CD4-positive, alpha-beta T cell treated with Interleukin-15 for 4 hours (primary cell): ENCODE measurements around the gene FUOM.
"Not testable (repeated sequence)": the region's sequence is repeated elsewhere in the genome, so short reads cannot be mapped to it uniquely, and the experiment has no call there.

Source experiments
- DNase-seq: peaks from one replicate; pipeline ENCODE4 v3.0.0-alpha.2; 2020; ENCODE audit warnings: low spot score

FUOM gene

DNA sequence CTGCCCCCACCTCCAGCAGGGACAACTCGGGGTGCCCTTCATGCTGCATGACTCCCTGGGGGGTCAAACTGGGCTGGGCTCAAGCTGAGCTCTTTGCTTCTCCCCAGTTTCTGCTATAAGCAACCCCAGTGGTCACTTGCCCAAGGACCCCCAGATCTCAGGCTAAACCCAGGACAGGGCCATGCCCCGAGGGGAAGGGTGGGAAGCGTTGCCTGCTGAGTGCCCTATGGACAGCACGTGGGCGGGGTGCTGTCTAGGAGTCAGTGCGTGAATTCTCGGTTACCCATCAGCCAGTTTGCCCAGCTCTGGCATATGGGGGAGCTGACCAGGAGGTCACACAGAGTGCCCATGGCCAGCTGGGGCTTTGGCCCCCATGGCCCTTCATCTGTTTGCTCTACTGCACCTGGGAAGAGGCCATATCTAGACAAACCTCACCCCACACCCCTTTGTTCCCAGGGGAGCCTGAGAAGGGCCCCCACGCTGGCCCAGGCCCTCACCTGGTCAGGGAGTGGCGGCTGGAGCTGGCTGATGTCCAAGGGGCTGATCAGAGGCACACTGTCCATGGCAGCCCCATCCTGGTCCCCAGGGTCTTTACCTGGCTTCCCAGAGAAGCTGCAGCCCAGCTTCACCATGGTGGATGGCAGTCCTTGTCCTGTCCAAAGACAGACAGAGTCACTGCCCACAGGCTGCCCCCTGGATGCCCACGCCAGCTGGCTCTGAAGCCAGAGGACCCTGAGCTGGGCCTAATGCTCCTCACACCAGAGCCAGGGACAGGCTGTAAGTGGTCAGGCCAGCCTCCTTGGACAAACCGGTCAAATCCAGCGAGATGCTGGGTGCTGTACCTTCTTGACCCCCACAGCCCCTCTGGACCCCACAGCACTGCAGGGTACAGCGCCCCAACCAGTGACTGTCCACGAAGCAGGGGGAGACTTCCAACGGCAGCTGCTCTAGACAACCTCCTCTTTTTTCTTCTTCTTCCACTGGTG, 29.2 kb downstream of the FUOM start:
- no peak for DNase-seq

DNA sequence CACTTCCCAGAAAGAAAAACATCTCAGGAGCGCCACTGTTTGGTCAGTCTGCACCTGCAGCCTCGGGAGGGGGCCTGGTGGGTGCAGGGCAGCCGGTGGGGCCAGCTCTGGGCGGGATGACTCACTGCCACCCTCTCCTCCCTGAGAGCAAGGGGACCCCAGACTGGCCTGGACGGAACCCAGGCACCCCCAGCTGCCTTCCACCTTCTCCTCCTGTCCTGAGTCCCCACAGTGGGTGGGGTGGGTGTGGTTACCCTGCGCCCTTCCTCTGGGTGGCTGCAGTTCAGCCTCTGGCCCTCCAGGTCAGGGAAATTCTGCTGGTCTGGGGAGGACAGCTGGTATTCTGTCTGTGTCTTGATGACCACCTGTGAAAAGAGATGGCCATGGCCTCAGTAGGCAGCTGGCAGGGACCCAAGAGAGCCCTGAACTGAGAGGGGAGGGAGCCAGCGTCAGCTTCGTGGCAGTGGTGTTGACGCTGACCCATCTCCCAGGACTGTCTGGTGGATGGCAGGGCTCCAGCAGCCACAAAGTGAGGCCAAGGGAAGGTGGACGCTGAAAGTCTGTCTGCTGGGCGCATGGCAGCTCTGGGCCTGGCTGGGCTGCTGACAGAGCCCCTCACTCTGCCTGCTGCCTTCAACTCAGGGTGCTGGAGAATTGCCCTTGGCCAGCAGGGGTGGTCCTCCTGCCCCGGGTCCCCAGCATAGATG, 30.0 kb downstream of the FUOM start:
- DNase-seq, result no peak

DNA sequence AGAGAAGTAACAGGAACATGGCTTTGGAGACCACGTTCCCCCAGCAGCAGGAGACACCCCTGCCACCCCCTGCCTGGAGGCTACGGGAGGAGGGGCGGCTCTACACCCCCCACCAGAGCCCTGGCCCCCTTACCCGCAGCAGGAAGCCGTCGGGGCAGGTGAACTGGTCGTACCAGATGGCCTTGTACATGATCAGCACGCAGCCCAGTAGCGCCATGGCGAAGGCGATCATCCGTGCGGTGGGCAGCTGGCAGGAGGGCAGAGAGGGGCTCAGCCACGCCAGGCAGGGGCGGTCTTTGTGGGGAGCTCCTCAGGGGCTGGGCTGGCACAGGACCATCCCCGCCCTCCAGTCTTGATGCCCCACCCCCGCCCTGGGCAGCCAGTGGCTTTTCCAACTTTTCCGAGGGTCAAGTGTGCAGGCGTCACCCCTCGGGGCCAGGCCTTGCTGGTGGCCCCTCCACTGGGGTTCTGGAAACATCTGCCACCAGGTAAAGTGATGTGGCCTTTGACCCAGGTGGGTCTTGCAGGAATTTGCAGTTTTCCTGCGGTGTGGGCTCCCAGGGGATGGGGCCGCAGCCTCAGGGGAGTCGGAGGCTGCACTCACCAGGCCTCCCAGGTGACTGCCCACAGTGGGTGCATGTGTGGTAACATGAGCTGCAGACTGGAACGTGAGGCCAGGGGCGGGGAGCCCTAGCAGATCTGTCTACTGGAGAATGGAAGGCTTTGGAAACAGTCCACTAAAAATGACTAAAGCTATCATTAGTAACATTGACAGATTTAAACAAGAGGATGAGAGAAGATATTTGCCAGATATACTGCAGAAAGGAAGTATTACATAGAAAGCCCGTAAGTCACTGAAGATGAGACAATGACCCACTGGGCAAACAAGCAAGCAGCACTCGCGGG, 30.8 kb downstream of the FUOM start:
- DNase-seq, result no peak

DNA sequence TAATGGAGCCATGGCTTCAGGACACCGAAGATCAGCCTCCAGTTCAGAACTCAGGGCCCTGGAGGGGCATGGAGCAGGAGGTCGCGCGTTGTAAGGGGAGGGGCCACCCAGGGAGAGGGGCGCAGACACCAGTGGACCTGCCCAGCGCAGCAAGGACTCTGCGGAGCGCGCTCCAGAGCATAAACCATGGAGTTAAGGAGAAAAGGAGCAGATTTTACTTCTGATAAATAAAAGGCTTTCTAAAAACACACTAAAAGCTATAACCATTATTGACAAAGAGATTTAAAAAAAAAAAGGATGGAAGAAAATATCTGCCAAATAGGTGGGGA, 31.6 kb downstream of the FUOM start:
- no peak for DNase-seq

DNA sequence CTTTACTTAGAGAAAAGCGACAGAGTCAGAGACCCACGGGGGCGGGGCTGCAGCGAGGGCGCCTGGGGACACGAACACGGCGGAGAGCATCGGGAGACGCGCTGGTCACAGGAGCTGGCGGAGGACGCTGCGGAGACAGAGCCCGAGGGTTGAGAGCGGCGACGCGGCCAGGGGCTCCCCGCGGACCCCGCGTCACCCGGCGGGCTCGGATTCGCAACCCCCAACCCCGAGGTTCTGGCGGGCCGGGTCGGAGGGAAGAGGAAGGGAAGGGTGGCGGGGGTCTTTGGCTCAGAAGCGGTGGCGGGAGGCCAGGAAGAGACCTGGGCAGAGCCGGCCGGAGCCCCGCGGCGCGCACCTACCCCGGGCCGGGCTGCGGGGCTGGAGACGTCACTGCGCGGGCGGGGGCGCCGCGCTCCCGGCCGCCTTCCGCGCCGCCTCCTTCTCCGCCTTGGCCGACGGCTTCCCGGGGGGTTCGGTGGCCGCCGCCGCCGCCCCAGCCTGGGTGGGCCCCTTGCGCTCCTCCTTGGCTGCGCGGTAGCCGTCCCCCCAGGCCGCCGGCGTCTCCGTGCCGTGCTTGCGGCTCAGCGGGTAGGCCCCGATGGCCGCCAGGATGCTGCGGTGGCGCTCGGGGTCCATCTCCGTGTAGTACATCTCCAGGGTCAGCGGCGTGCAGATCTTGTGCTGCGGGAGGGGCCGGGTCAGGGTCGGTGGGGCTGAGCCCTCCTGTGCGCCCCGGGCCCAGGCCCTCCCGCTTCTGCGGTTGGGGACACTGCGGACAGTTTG, 32.2 kb downstream of the FUOM start:
- no peak for DNase-seq

DNA sequence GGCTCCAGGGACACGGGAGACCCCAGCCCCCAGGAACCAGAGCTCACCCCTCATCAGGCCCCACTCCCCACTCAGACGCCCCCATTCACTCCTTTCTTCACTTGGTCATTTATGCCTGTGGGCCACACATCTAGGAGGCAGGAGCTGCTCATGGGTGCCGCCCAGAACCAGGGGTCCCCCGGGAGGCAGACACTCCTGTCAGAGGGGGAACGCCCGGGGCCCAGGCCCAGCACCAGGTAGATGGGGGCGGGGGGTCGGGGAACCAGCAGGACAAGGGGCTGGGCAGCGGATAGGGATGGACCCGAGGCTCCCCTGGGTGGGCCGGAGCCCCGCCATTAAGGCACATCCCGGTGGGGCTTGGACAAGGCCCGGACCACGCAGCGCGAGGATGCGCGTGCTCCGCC, 33.0 kb downstream of the FUOM start:
- DNase-seq, result no peak

DNA sequence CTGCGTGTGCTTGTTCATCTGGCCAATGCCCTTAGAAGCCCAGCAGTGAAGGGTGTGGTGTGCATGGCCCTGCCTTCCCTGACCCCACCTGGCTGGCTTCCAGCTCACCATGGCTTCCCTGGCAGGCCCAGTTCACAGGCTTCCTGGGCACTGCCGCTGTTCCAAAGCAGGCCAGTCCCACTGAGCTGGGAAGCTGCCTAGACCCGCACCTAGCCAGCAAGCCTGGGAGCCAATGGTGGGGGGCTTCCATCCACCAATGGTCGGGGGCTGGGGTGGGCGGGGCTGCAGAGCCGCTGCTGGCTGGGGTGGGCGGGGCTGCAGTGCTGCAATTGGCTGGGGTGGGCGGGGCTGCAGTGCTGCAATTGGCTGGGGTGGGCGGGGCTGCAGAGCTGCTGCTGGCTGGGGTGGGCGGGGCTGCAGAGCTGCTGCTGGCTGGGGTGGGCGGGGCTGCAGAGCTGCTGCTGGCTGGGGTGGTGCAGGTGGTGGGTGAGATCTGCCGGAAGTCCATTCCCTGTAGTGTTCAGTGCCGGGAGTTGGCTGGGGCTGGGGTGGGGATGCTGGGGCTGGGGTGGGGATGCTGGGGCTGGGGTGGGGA, 33.5 kb downstream of the FUOM start:
- DNase-seq, result peak; percentile 59

DNA sequence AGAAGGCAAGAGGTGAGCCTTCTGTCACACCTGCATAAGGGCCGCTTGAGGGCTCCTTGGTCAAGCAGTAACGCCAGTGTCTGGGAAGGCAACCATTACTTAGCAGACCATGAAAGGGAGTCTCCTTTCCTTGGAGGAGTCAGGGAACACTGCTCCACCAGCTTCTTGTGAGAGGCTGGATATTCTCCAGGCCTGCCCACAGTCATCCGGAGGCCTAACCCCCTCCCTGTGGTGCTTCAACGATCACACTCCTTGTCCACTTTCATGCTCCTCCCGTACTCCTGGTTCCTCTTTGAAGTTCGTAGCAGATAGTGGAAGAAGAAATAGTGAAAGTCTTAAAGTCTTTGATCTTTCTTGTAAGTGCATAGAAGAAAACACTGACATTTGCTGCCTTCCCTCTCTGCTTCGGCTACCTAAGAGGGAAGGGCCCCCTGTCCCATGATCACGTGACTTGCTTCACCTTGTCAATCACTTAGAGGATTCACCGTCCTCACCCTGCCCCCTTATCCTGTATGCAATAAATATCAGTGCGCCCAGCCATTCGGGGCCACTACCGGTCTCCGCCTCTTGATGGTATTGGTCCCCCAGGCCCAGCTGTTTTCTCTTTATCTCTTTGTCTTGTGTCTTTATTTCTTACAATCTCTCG, 35.6 kb downstream of the FUOM start:
- not testable (repeated sequence) for DNase-seq

DNA sequence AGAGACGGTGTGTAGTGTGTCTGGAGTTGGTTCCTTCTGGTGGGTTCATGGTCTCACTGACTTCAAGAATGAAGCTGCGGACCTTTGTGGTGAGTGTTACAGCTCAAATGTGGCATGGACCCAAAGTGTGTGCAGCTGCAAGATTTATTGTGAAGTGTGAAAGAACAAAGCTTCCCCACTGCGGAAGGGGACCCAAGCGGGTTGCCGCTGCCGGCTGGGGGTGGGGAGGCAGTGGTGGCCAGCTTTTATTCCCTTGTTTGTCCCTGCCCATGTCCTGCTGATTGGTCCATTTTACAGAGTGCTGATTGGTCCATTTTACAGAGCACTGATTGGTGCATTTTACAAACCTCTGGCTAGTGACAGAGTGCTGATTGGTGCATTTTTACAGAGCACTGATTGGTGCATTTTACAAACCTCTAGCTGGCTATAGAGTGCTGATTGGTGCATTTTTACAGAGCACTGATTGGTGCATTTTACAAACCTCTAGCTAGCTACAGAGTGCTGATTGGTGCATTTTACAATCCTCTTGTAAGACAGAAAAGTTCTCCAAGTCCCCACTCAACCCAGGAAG, 36.9 kb downstream of the FUOM start:
- DNase-seq, result not testable (repeated sequence)

DNA sequence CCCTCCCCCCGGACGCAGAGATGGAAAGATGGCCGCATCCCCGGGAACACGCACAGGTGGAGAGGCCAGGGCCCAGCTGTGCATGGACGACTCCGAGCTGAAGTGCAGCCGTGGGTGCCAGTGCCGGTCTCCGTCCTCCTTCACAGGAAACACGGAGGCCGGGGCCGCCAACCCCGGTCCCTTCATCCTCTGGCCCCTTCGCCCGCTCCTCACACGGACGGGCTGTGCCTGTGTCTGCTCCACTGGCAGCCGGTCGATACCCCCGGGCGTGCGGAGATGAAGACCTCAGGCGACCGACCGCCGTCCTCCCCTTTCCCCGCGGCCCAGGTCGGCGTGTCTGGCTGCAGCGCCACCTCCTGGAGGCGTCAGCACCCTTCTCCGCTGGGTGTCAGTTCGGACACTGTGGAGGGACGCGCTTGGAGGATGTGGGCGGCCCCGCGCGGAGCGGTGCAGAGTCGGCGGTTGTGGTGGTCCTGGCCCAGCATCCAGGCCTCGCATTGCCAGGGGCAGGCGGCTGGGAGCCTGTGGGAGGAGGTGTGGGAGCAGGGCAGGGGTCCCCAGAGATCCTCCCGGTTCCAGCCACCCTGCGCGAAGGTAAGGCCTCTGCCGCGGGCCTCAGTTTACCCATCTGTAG, 39.2 kb downstream of the FUOM start:
- peak; percentile 71 for DNase-seq

DNA sequence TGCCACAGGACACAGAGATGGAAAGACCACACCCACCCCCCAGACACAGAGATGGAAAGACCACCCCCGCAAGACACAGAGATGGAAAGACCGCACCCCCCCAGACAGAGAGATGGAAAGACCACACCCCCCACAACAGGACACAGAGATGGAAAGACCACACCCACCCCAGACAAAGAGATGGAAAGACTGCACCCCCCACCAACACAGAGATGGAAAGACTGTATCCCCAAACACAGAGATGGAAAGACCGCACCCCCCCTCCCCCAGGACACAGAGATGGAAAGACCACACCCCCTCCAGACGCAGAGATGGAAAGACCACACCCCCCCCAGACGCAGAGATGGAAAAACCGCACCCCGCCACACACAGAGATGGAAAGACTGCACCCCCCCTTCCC, 41.1 kb downstream of the FUOM start:
- DNase-seq, result no peak

DNA sequence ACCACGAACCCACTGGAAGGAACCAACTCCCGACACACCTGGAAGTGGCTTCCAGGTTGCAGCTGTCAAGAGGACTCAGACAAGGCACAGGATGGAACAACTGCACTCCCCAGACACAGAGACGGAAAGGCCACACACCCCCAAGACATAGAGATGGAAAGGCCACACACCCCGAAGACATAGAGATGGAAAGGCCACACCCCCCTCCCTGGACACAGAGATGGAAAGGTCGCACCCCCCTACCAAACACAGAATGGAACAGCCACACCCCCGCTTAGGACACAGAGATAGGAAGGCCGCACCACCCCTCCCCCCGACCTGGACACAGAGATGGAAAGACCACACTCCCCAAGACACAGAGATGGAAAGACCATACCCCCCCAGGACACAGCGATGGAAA, 41.6 kb downstream of the FUOM start:
- DNase-seq, result no peak

DNA sequence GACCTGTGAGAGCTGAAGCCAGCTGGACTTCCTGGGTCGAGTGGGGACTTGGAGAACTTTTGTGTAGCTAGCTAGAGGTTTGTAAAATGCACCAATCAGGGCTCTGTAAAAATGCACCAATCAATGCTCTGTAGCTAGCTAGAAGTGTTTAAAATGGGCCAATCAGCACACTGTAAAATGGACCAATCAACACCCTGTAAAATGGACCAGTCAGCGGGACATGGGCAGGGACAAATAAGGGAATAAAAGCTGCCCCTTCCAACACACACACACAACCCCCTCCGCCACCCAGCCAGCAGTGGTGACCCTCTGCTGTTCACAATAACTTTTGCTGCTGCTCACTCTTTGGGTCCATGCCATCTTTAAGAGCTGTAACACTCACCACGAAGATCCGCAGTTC, 42.0 kb downstream of the FUOM start:
- DNase-seq, result no peak

DNA sequence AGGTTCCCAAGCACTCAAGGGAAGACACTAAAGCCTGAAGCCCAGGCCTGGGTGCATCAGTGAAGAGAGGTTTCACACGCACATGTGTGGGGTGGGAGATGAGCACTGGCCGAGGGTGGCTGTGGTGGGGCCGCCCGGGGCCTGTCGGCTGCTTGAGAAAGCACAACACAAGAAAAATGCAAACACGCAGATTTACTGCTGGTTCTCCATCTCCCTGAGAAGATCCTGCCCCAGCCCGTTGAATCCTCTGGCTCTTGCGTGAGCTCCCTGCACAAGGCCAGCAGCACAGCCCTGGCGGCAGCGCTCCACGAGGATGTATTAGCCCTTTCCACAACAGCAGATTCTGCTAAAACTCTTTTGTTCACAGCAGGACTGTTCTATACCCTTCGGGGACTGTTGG, 42.9 kb downstream of the FUOM start:
- DNase-seq, result no peak

DNA sequence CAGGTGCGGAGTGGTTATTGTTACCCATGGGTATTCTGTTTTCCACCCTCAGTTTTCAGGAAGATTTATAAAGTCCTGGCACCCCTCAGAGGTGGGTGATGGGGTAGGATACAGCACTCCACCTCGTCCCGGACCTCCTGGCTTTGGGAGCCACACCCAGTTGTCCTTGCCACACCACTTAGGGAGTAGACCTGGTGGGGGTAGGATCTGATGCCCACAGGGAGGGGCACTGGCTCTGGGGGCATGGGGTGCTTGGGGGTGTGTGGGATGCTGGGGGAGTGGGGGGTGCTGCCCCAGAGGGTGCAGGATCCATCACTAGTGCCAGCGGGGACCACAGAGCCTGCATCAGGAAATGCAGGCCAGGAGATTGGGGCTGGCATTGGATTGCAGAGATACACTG, 44.6 kb downstream of the FUOM start:
- DNase-seq, result no peak

DNA sequence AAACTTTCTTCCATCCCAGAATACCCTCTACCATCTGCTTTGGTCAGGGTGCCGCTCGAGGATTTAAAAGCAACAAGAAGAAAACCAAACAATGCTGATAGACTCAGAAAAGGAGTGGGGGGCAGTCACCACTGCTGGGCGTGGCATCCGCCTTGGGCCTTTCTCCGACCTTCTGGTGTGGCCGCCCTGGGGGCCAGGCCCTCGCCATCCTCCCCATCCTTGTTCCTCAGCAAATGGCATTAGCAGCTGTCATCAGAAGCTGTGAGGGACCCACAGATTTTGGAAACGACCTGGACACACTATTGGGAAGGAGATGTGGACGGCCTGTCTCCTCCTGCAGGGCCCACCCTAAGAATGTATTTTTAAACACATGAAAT, 45.1 kb downstream of the FUOM start:
- DNase-seq, result no peak

DNA sequence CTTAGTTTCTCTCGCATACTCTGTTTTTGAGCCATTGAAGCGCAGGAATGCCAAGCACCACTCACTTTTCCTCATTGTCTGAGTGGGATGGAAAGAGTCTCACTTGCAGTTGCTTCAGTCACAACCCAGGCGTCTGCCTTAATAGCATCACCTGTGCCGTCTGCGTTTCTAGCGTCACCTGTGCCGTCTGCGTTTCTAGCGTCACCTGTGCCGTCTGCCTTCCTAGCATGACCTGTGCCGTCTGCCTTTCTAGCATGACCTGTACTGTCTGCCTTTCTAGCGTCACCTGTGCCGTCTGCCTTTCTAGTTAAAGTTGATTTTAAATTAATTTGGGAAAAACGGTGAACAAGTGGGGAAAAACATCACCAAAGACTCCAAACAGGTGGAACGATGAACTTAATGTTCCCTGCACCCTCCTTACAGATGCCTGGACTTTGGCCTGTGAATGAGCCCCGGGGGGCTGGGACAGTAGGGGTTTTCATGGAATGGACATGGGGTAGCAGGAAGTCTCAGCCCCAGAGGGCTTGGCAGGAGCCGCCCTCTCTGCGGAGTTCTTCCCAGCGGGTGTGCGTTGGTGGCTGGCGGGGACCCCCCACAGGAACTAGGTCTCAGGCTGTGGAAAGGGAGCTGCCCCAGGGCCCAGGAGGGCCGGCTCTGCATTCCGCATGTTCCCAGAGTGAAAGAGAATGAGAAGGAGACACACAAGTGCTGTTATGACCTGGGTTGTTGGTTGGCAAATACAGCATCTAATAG, 45.6 kb downstream of the FUOM start:
- no peak for DNase-seq

DNA sequence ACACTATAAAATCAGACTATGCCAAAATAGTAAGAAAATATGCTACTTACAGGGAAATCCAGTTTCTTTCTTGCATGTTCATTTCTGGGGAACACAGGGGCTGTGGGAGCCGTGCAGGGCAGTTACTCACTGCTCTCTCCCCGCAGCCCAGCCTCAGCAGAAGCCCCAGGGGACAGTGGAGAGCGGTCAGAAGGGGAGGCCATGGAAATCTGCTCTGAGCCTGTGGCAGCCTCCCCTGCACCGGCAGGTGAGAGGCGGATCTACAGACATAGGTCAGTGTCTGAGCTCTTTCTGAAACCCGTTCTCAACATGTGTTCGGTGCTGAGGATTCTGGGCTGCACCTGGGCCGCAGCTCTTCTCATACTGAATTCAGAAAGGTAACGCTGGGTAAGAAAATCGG, 46.2 kb downstream of the FUOM start:
- DNase-seq, result no peak

DNA sequence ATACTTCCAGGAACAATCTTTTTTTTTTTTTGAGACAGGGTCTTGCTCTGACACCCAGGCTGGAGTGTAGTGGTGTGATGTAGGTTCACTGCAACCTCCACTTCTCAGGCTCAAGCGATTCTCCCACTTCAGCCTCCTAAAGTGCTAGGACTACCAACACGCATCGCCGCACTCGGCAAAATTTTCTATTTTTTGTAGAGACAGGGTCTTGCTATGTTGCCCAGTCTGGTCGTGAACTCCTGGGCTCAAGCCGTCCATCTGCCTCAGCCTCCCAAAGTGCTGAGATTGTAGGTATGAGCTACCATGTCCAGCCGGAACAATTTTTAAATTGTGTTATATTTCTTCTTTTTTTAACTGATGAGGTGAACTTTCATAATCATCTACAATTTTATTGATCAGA, 47.0 kb downstream of the FUOM start:
- DNase-seq, result no peak
